ENCODE measurements around the gene POT1. TPM values are rescaled to one million over a fixed set of nuclear protein-coding genes. Genes with fewer than 3 reads are reported as not detected.

Gene POT1
- polyA plus RNA-seq, 3 donors from 2014 or later, result 10.5 to 21.9 (median 19.3) TPM

GRCh38 chr7:124893140-124893827 is 36.3 kb downstream of the POT1 start:
- no peaks in the 10 kb centered on the region for H3K27me3 Mint-ChIP-seq (ENCODE audit: low read depth in 3 of 3)
- H3K27ac Mint-ChIP-seq, result no peak overlapping the region
- DNase-seq, result no peak
- no peaks in the 10 kb centered on the region for H3K4me1 Mint-ChIP-seq
- H3K4me3 Mint-ChIP-seq, result no peak overlapping the region
- peaks cover 36 to 44% (median 44%) of the 10 kb centered on the region in 3 donors for H3K36me3 Mint-ChIP-seq
- H3K9me3 Mint-ChIP-seq, result no peaks in the 10 kb centered on the region

GRCh38 chr7:124887247-124887646 is 42.4 kb downstream of the POT1 start:
- H3K36me3 Mint-ChIP-seq, result peaks cover 23 to 37% (median 32%) of the 10 kb centered on the region in 3 donors
- no peaks in the 10 kb centered on the region for H3K9me3 Mint-ChIP-seq
- no peaks in the 10 kb centered on the region for H3K4me1 Mint-ChIP-seq
- no peak overlapping the region for H3K27ac Mint-ChIP-seq
- no peak for DNase-seq
- H3K27me3 Mint-ChIP-seq (ENCODE audit: low read depth in 3 of 3), result no peaks in the 10 kb centered on the region
- H3K4me3 Mint-ChIP-seq, result no peak overlapping the region

- Mint-ChIP-seq H3K9me3 (no peaks in the 10 kb centered on the region), H3K36me3 (peaks cover 4 to 12% (median 9%) of the 10 kb centered on the region in 3 donors), H3K4me3 (no peak overlapping the region), H3K4me1 (no peaks in the 10 kb centered on the region), H3K27ac (no peak overlapping the region), H3K27me3 (ENCODE audit: low read depth in 3 of 3) (peaks cover 0 to 1% (median 0%) of the 10 kb centered on the region in 3 donors)
- no peak for DNase-seq
These were observed 47.6 kb downstream of the POT1 start for GRCh38 chr7:124881981-124882380.

GRCh38 chr7:124879771-124880170 is 49.9 kb downstream of the POT1 start:
- no peak overlapping the region for H3K27ac Mint-ChIP-seq
- peaks cover 9 to 18% (median 9%) of the 10 kb centered on the region in 3 donors for H3K36me3 Mint-ChIP-seq
- DNase-seq, result no peak
- no peaks in the 10 kb centered on the region for H3K9me3 Mint-ChIP-seq
- H3K27me3 Mint-ChIP-seq (ENCODE audit: low read depth in 3 of 3), result peaks cover 0 to 1% (median 0%) of the 10 kb centered on the region in 3 donors
- H3K4me1 Mint-ChIP-seq, result no peaks in the 10 kb centered on the region
- no peak overlapping the region for H3K4me3 Mint-ChIP-seq

- no peaks in the 10 kb centered on the region for H3K4me1 Mint-ChIP-seq
- peaks cover 5 to 18% (median 9%) of the 10 kb centered on the region in 3 donors for H3K36me3 Mint-ChIP-seq
- H3K4me3 Mint-ChIP-seq, result no peak overlapping the region
- H3K9me3 Mint-ChIP-seq, result no peaks in the 10 kb centered on the region
- no peak for DNase-seq
- no peak overlapping the region for H3K27ac Mint-ChIP-seq
- H3K27me3 Mint-ChIP-seq (ENCODE audit: low read depth in 3 of 3), result peaks cover 0 to 2% (median 1%) of the 10 kb centered on the region in 3 donors
These were observed 50.5 kb downstream of the POT1 start for GRCh38 chr7:124879103-124879502.

- no peak for DNase-seq
- H3K36me3 Mint-ChIP-seq, result peaks cover 10 to 23% (median 14%) of the 10 kb centered on the region in 3 donors
- H3K4me3 Mint-ChIP-seq, result no peak overlapping the region
- H3K27ac Mint-ChIP-seq, result no peak overlapping the region
- no peaks in the 10 kb centered on the region for H3K4me1 Mint-ChIP-seq
- H3K9me3 Mint-ChIP-seq, result no peaks in the 10 kb centered on the region
- peaks cover 0 to 3% (median 2%) of the 10 kb centered on the region in 3 donors for H3K27me3 Mint-ChIP-seq (ENCODE audit: low read depth in 3 of 3)
These were observed 54.9 kb downstream of the POT1 start for GRCh38 chr7:124874644-124875163.

GRCh38 chr7:124857672-124858235 is 71.9 kb downstream of the POT1 start:
- no peaks in the 10 kb centered on the region for H3K9me3 Mint-ChIP-seq
- H3K27ac Mint-ChIP-seq, result no peak overlapping the region
- no peak for DNase-seq
- no peak overlapping the region for H3K4me3 Mint-ChIP-seq
- H3K36me3 Mint-ChIP-seq, result peaks cover 5 to 23% (median 7%) of the 10 kb centered on the region in 3 donors
- H3K4me1 Mint-ChIP-seq, result no peaks in the 10 kb centered on the region
- peaks cover 0 to 4% (median 0%) of the 10 kb centered on the region in 3 donors for H3K27me3 Mint-ChIP-seq (ENCODE audit: low read depth in 3 of 3)

- Mint-ChIP-seq H3K27ac (peak overlapping the region in 1 of 6 donors; percentile 78), H3K36me3 (peaks cover 0 to 19% (median 6%) of the 10 kb centered on the region in 3 donors), H3K9me3 (no peaks in the 10 kb centered on the region), H3K4me1 (no peaks in the 10 kb centered on the region), H3K27me3 (ENCODE audit: low read depth in 3 of 3) (peaks cover 0 to 4% (median 0%) of the 10 kb centered on the region in 3 donors), H3K4me3 (no peak overlapping the region)
- peak in 1 of 3 donors; percentile 0 for DNase-seq
These were observed 73.2 kb downstream of the POT1 start for GRCh38 chr7:124856299-124856888.

GRCh38 chr7:124843336-124843735 is 86.3 kb downstream of the POT1 start:
- Mint-ChIP-seq H3K27me3 (ENCODE audit: low read depth in 3 of 3) (no peaks in the 10 kb centered on the region), H3K9me3 (no peaks in the 10 kb centered on the region), H3K36me3 (peaks cover 10 to 30% (median 17%) of the 10 kb centered on the region in 3 donors), H3K27ac (no peak overlapping the region), H3K4me1 (no peaks in the 10 kb centered on the region), H3K4me3 (no peak overlapping the region)
- DNase-seq, result no peak

GRCh38 chr7:124840435-124840834 is 89.2 kb downstream of the POT1 start:
- Mint-ChIP-seq H3K36me3 (peaks cover 6 to 16% (median 8%) of the 10 kb centered on the region in 3 donors), H3K4me1 (no peaks in the 10 kb centered on the region), H3K27ac (no peak overlapping the region), H3K9me3 (no peaks in the 10 kb centered on the region), H3K4me3 (no peak overlapping the region), H3K27me3 (ENCODE audit: low read depth in 3 of 3) (no peaks in the 10 kb centered on the region)
- DNase-seq, result no peak

GRCh38 chr7:124839687-124840086 is 89.9 kb downstream of the POT1 start:
- H3K36me3 Mint-ChIP-seq, result peaks cover 6 to 18% (median 10%) of the 10 kb centered on the region in 3 donors
- H3K27ac Mint-ChIP-seq, result no peak overlapping the region

GRCh38 chr7:124836173-124836572 is 93.5 kb downstream of the POT1 start:
- DNase-seq, result no peak
- H3K36me3 Mint-ChIP-seq, result peaks cover 21 to 30% (median 27%) of the 10 kb centered on the region in 3 donors
- no peak overlapping the region for H3K27ac Mint-ChIP-seq
- H3K9me3 Mint-ChIP-seq, result no peaks in the 10 kb centered on the region
- H3K4me1 Mint-ChIP-seq, result no peaks in the 10 kb centered on the region
- H3K27me3 Mint-ChIP-seq (ENCODE audit: low read depth in 3 of 3), result no peaks in the 10 kb centered on the region
- no peak overlapping the region for H3K4me3 Mint-ChIP-seq

More at GRCh38 chr7:124839687-124840086, 89.9 kb downstream of the POT1 start:
- no peaks in the 10 kb centered on the region for H3K4me1 Mint-ChIP-seq
- no peaks in the 10 kb centered on the region for H3K27me3 Mint-ChIP-seq (ENCODE audit: low read depth in 3 of 3)
- no peaks in the 10 kb centered on the region for H3K9me3 Mint-ChIP-seq
- DNase-seq, result no peak
- no peak overlapping the region for H3K4me3 Mint-ChIP-seq

GRCh38 chr7:124818807-124819206 is 110.8 kb downstream of the POT1 start:
- peaks cover 0 to 3% (median 0%) of the 10 kb centered on the region in 6 donors for H3K9me3 Mint-ChIP-seq
- H3K4me3 Mint-ChIP-seq, result no peak overlapping the region
- H3K4me1 Mint-ChIP-seq, result no peaks in the 10 kb centered on the region
- H3K36me3 Mint-ChIP-seq, result peaks cover 14 to 28% (median 17%) of the 10 kb centered on the region in 3 donors
- peaks cover 0 to 2% (median 0%) of the 10 kb centered on the region in 3 donors for H3K27me3 Mint-ChIP-seq (ENCODE audit: low read depth in 3 of 3)
- H3K27ac Mint-ChIP-seq, result no peak overlapping the region
- DNase-seq, result no peak
